ENCODE measurements around the gene TLE1.
"Not testable (repeated sequence)": the region's sequence is repeated elsewhere in the genome, so short reads cannot be mapped to it uniquely, and the experiment has no call there.

The TLE1 gene

DNA sequence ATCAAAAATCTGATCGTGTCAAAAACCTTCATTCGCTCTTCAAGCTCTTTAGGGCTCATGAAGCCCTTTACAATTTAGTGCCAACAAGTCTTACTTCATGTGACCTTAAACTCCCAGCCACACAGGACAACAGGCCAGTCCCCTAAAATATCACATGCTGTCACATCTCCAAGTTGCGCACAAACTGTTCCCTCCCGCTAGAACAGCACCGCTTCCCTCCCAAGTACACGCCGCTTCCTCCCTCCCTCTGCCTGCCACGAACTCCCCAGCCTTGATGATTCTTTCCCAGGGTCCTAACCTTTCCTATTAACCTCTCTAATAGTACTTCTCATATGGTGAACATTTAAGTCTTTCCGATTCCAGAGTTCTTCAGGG, 91.2 kb downstream of the TLE1 start:
- Histone ChIP-seq H3K79me2 (ENCODE audit: low read length) (no peaks in the 10 kb centered on the region), H3K4me2 (ENCODE audit: low read length) (no peak overlapping the region), H3K4me3 (ENCODE audit: low read length) (no peak overlapping the region), H2AFZ (ENCODE audit: low read depth, low read length) (no peak overlapping the region), H4K20me1 (ENCODE audit: insufficient read depth, low read length) (0 out of 2 replicates have a peak, but pooled peaks cover 4% of the 10 kb centered on the region), H3K9me3 (ENCODE audit: insufficient read depth, low read length) (no peaks in the 10 kb centered on the region), H3K4me1 (ENCODE audit: low read length) (peaks cover 64% of the 10 kb centered on the region), H3K9ac (ENCODE audit: low read length) (no peak overlapping the region), H3K27me3 (ENCODE audit: low read depth, low read length) (peaks cover 37% of the 10 kb centered on the region), H3K27ac (ENCODE audit: low read length) (no peak overlapping the region), H3K36me3 (replicated peaks; ENCODE audit: low read depth, low read length) (no peaks in the 10 kb centered on the region)
- TF ChIP-seq, protein P1, sequence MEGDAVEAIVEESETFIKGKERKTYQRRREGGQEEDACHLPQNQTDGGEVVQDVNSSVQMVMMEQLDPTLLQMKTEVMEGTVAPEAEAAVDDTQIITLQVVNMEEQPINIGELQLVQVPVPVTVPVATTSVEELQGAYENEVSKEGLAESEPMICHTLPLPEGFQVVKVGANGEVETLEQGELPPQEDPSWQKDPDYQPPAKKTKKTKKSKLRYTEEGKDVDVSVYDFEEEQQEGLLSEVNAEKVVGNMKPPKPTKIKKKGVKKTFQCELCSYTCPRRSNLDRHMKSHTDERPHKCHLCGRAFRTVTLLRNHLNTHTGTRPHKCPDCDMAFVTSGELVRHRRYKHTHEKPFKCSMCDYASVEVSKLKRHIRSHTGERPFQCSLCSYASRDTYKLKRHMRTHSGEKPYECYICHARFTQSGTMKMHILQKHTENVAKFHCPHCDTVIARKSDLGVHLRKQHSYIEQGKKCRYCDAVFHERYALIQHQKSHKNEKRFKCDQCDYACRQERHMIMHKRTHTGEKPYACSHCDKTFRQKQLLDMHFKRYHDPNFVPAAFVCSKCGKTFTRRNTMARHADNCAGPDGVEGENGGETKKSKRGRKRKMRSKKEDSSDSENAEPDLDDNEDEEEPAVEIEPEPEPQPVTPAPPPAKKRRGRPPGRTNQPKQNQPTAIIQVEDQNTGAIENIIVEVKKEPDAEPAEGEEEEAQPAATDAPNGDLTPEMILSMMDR (IDR thresholded peaks at IDR 0.05; ENCODE audit: low read depth, low read length) = no peak
- no peak for TF ChIP-seq EZH2phosphoT487 (IDR thresholded peaks at IDR 0.05; ENCODE audit: low read depth)

GRCh38 chr9:81597419-81598122, 91.8 kb downstream of the TLE1 start:
- H3K4me2 ChIP-seq (ENCODE audit: low read length) = peak overlapping the region; percentile 49
- H4K20me1 ChIP-seq (ENCODE audit: insufficient read depth, low read length) = 0 out of 2 replicates have a peak, but pooled peaks cover 4% of the 10 kb centered on the region
- TF ChIP-seq EZH2phosphoT487 (IDR thresholded peaks at IDR 0.05; ENCODE audit: low read depth) = no peak
- TF ChIP-seq, protein P1 (IDR thresholded peaks at IDR 0.05; ENCODE audit: low read depth, low read length) = no peak
- H3K27ac ChIP-seq (ENCODE audit: low read length) = no peak overlapping the region
- H3K4me1 ChIP-seq (ENCODE audit: low read length) = peaks cover 58% of the 10 kb centered on the region
- H3K79me2 ChIP-seq (ENCODE audit: low read length) = no peaks in the 10 kb centered on the region
- no peak overlapping the region for H2AFZ ChIP-seq (ENCODE audit: low read depth, low read length)
- H3K9ac ChIP-seq (ENCODE audit: low read length) = no peak overlapping the region
- peak overlapping the region; percentile 34 for H3K4me3 ChIP-seq (ENCODE audit: low read length)
- H3K27me3 ChIP-seq (ENCODE audit: low read depth, low read length) = peaks cover 32% of the 10 kb centered on the region
- no peaks in the 10 kb centered on the region for H3K9me3 ChIP-seq (ENCODE audit: insufficient read depth, low read length)
- H3K36me3 ChIP-seq (replicated peaks; ENCODE audit: low read depth, low read length) = no peaks in the 10 kb centered on the region

- Histone ChIP-seq H3K4me1 (ENCODE audit: low read length) (peaks cover 51% of the 10 kb centered on the region), H3K27ac (ENCODE audit: low read length) (no peak overlapping the region), H3K4me3 (ENCODE audit: low read length) (peak overlapping the region; percentile 34)
These were observed 92.5 kb downstream of the TLE1 start for GRCh38 chr9:81596679-81597418.

DNA sequence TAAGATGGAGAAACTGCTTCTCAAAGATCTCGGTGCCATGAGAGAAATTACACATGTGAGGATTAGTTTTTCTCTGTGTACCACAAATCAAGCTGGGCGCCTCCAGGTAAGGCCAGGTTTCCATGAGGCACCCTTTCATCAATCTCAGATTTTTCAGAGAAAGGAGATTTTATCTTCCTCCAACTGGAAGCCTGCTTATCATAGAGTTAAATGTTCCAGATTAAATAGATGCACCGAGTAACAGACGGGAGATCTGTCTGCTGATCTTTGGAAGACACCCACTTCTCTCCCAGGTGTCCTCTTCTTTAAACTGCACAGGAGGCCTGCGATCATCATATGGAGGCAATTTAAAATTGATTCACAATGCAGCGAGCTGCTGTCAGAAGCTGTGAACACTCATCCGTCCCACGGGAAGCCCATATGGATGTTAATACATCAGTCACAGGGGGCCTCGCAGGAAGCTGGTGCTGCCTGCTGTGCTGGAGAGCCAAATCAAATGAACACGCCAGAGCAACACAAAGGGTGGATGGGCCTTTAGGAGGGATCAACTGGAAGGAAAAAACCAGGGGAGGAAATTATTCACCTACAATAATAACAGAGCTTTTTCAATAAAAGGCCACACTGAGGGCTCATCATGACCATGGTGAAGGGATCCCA, 93.3 kb downstream of the TLE1 start:
- Histone ChIP-seq H4K20me1 (ENCODE audit: insufficient read depth, low read length) (no peaks in the 10 kb centered on the region), H3K9ac (ENCODE audit: low read length) (no peak overlapping the region), H2AFZ (ENCODE audit: low read depth, low read length) (no peak overlapping the region), H3K27me3 (ENCODE audit: low read depth, low read length) (peaks cover 30% of the 10 kb centered on the region), H3K27ac (ENCODE audit: low read length) (no peak overlapping the region), H3K79me2 (ENCODE audit: low read length) (no peaks in the 10 kb centered on the region), H3K9me3 (ENCODE audit: insufficient read depth, low read length) (no peaks in the 10 kb centered on the region), H3K4me1 (ENCODE audit: low read length) (peaks cover 43% of the 10 kb centered on the region), H3K36me3 (replicated peaks; ENCODE audit: low read depth, low read length) (no peaks in the 10 kb centered on the region), H3K4me2 (ENCODE audit: low read length) (no peak overlapping the region), H3K4me3 (ENCODE audit: low read length) (no peak overlapping the region)
- TF ChIP-seq, protein P1 (IDR thresholded peaks at IDR 0.05; ENCODE audit: low read depth, low read length) = no peak
- no peak for TF ChIP-seq EZH2phosphoT487 (IDR thresholded peaks at IDR 0.05; ENCODE audit: low read depth)

More at GRCh38 chr9:81596679-81597418, 92.5 kb downstream of the TLE1 start:
- H3K36me3 ChIP-seq (replicated peaks; ENCODE audit: low read depth, low read length) = no peaks in the 10 kb centered on the region
- 0 out of 2 replicates have a peak, but pooled peaks cover 2% of the 10 kb centered on the region for H4K20me1 ChIP-seq (ENCODE audit: insufficient read depth, low read length)
- H3K9me3 ChIP-seq (ENCODE audit: insufficient read depth, low read length) = no peaks in the 10 kb centered on the region
- H3K79me2 ChIP-seq (ENCODE audit: low read length) = no peaks in the 10 kb centered on the region
- no peak for TF ChIP-seq EZH2phosphoT487 (IDR thresholded peaks at IDR 0.05; ENCODE audit: low read depth)
- H3K27me3 ChIP-seq (ENCODE audit: low read depth, low read length) = peaks cover 30% of the 10 kb centered on the region
- H2AFZ ChIP-seq (ENCODE audit: low read depth, low read length) = no peak overlapping the region
- H3K4me2 ChIP-seq (ENCODE audit: low read length) = peak overlapping the region; percentile 49
- no peak overlapping the region for H3K9ac ChIP-seq (ENCODE audit: low read length)

DNA sequence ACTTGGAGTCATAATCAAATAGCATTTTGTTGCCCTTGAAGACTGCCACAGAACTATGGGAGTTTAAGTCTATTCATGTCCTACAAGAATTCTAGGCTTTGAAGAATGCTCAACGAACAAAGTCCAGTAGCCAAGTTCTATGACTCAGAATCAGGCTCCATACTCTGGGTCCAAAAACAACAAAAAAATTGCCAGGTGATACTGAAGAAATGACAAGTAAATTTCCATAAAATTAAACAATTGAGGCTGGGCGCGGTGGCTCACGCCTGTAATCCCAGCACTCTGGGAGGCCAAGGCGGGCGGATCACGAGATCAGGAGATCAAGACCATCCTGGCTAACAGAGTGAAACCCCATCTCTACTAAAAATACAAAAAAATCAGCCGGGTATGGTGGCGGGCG, 94.1 kb downstream of the TLE1 start:
- H3K9ac ChIP-seq (ENCODE audit: low read length); H3K4me2 ChIP-seq (ENCODE audit: low read length); H3K9me3 ChIP-seq (ENCODE audit: insufficient read depth, low read length); H3K36me3 ChIP-seq (replicated peaks; ENCODE audit: low read depth, low read length); H4K20me1 ChIP-seq (ENCODE audit: insufficient read depth, low read length); H3K4me3 ChIP-seq (ENCODE audit: low read length); H3K79me2 ChIP-seq (ENCODE audit: low read length); H3K27ac ChIP-seq (ENCODE audit: low read length); H2AFZ ChIP-seq (ENCODE audit: low read depth, low read length): not testable (repeated sequence)
- peaks cover 36% of the 10 kb centered on the region for H3K4me1 ChIP-seq (ENCODE audit: low read length)
- H3K27me3 ChIP-seq (ENCODE audit: low read depth, low read length) = peaks cover 30% of the 10 kb centered on the region
